Liver (tissue), 9 donors: ENCODE results near the gene LTN1. TPM values are rescaled to one million over a fixed set of nuclear protein-coding genes. Genes with fewer than 3 reads are reported as not detected.

ENCODE experiments used
- DNase-seq: peaks from one replicate; pipeline ENCODE4 v3.0.0-alpha.2; 2017; ENCODE audit warnings: low spot score
- H3K27ac ChIP-seq, 2 donors: one replicate each; pipeline ENCODE4 v1.7.0; 2013; ENCODE audit warnings: inconsistent platforms in 2 of 2, low read length in 2 of 2, control low read depth in 1 of 2, low read depth in 1 of 2, mild to moderate bottlenecking in 1 of 2
- H3K27me3 ChIP-seq, 4 donors: one replicate each; pipeline versions ENCODE4 v1.6.1 to v1.7.0; 2013; ENCODE audit warnings: low read length in 3 of 4, inconsistent platforms in 1 of 4, mild to moderate bottlenecking in 1 of 4, moderate library complexity in 1 of 4; ENCODE audit not compliant: control insufficient read depth in 4 of 4, insufficient read depth in 4 of 4
- H3K36me3 ChIP-seq, 4 donors: one replicate each; pipeline versions ENCODE4 v1.6.1 to v1.7.0; 2013; ENCODE audit warnings: low read length in 3 of 4, mild to moderate bottlenecking in 3 of 4, low read depth in 1 of 4, moderate library complexity in 1 of 4; ENCODE audit not compliant: control insufficient read depth in 4 of 4, insufficient read depth in 3 of 4
- H3K4me1 ChIP-seq, 4 donors: one replicate each; pipeline versions ENCODE4 v1.6.1 to v1.7.0; 2013; ENCODE audit warnings: low read length in 3 of 4, mild to moderate bottlenecking in 3 of 4, moderate library complexity in 1 of 4; ENCODE audit not compliant: control insufficient read depth in 4 of 4, insufficient read depth in 4 of 4
- H3K4me3 ChIP-seq, 3 donors: one replicate each; pipeline versions ENCODE4 v1.6.1 to v1.7.0; 2013; ENCODE audit warnings: low read length in 3 of 3, control low read depth in 1 of 3, low read depth in 1 of 3, mild to moderate bottlenecking in 1 of 3
- H3K9ac ChIP-seq, 2 donors: one replicate each; pipeline ENCODE4 v1.7.0; 2013; ENCODE audit warnings: low read length in 2 of 2, mild to moderate bottlenecking in 2 of 2, moderate library complexity in 2 of 2, control low read depth in 1 of 2, low read depth in 1 of 2
- H3K9me3 ChIP-seq, 4 donors: one replicate each; pipeline versions ENCODE4 v1.6.1 to v1.7.0; 2013; ENCODE audit warnings: low read length in 3 of 4; ENCODE audit not compliant: control insufficient read depth in 4 of 4
- EGR1 ChIP-seq, 2 donors: IDR thresholded peaks; 2 replicates each; pipeline ENCODE4 v1.6.1; 2016 to 2018; ENCODE audit warnings: antibody characterized with exemption in 2 of 2, low read depth in 2 of 2
- FOXA2 ChIP-seq: IDR thresholded peaks from 2 replicates; pipeline ENCODE4 v1.6.1; 2016; ENCODE audit warnings: antibody characterized with exemption
- GABPA ChIP-seq, 2 donors: IDR thresholded peaks in 1 of 2; conservative IDR thresholded peaks in 1 of 2; 2 replicates each; pipeline ENCODE4 v1.6.1; 2016; ENCODE audit warnings: antibody characterized with exemption in 2 of 2, mild to moderate bottlenecking in 1 of 2, moderate library complexity in 1 of 2
- HNF4G ChIP-seq: IDR thresholded peaks from 2 replicates; pipeline ENCODE4 v1.6.1; 2016; ENCODE audit warnings: antibody characterized with exemption
- JUND ChIP-seq, 2 donors: IDR thresholded peaks; 2 replicates each; pipeline ENCODE4 v1.6.1; 2016; ENCODE audit warnings: antibody characterized with exemption in 2 of 2
- RAD21 ChIP-seq, 2 donors: IDR thresholded peaks; 2 replicates each; pipeline ENCODE4 v1.6.1; 2016; ENCODE audit warnings: antibody characterized with exemption in 2 of 2, mild to moderate bottlenecking in 2 of 2
- REST ChIP-seq: IDR thresholded peaks from 2 replicates; pipeline ENCODE4 v1.6.1; 2016; ENCODE audit warnings: antibody characterized with exemption, mild to moderate bottlenecking
- RXRA ChIP-seq, 2 donors: IDR thresholded peaks; 2 replicates each; pipeline ENCODE4 v1.6.1; 2017 to 2018; ENCODE audit warnings: antibody characterized with exemption in 2 of 2, mild to moderate bottlenecking in 1 of 2
- TAF1 ChIP-seq: conservative IDR thresholded peaks from 2 replicates; pipeline ENCODE4 v1.6.1; 2016; ENCODE audit warnings: antibody characterized with exemption, mild to moderate bottlenecking
- YY1 ChIP-seq: IDR thresholded peaks from 2 replicates; pipeline ENCODE4 v1.6.1; 2016; ENCODE audit warnings: antibody characterized with exemption, mild to moderate bottlenecking
- ZBTB33 ChIP-seq: IDR thresholded peaks from 2 replicates; pipeline ENCODE4 v1.6.1; 2016; ENCODE audit warnings: antibody characterized with exemption
- WGBS: extraction: QIAGEN DNeasy Blood & Tissue Kit; methylation state at CpG from one replicate; pipeline ENCODE4 v1.1.7; 2013; 5-methylcytosine and 5-hydroxymethylcytosine counted together
- polyA plus RNA-seq, 2 donors: library from polyadenylated mRNA; stranded (reverse) in 1 of 2; unstranded in 1 of 2; fragments of 200-250 nt in 1 of 2; fragments of >200 nt in 1 of 2; fragmentation: Nextera tagmentation in 1 of 2; extraction: Ambion mirVana in 1 of 2; gene quantifications; one replicate each; pipeline versions ENCODE4 v1.2.1 to v1.2.3, GENCODE V29; 2013 to 2015
- total RNA-seq, 2 donors: library from RNA; depleted of rRNA; stranded (reverse); fragments of >200 nt; gene quantifications; one replicate each; pipeline ENCODE4 v1.2.3, GENCODE V29; 2014
- donor health status: healthy.
- donor health status: healthy.
- donor health status: healthy.
- donor health status: healthy.
- donor health status: healthy.

The LTN1 gene
- total and polyA plus RNA-seq, 4 donors, result 3.9 to 22.1 (median 9.6) TPM

- Histone ChIP-seq H3K36me3 (peaks cover 6 to 25% (median 21%) of the 10 kb centered on the region in 4 donors), H3K27me3 (no peaks in the 10 kb centered on the region), H3K4me1 (no peaks in the 10 kb centered on the region), H3K9ac (no peak overlapping the region), H3K4me3 (no peak overlapping the region), H3K9me3 (no peaks in the 10 kb centered on the region), H3K27ac (no peak overlapping the region)
- no peak for TF ChIP-seq YY1
- TF ChIP-seq TAF1, result no peak
- no peak for TF ChIP-seq RAD21 (IDR thresholded peaks at IDR 0.05)
- TF ChIP-seq FOXA2, result no peak
- no peak for TF ChIP-seq ZBTB33
- no peak for TF ChIP-seq JUND (IDR thresholded peaks at IDR 0.05)
- TF ChIP-seq EGR1 (IDR thresholded peaks at IDR 0.05; ENCODE audit: low read depth in 2 of 2), result no peak
- no peak for TF ChIP-seq REST
- 59% methylated on average over 2 of the region's 2 CpGs for WGBS
- DNase-seq, result no peak
Measured at GRCh38 chr21:28937737-28938136, 54.9 kb downstream of the LTN1 start.

GRCh38 chr21:28936721-28937120, 56.0 kb downstream of the LTN1 start:
- DNase-seq, result no peak
- H3K27me3 ChIP-seq, result no peaks in the 10 kb centered on the region
- no peak for TF ChIP-seq YY1
- TF ChIP-seq REST, result no peak
- no peak for TF ChIP-seq RXRA (IDR thresholded peaks at IDR 0.05)
- TF ChIP-seq HNF4G, result no peak
- TF ChIP-seq GABPA (IDR thresholded peaks at IDR 0.05 in 1 of 2, conservative IDR thresholded peaks at IDR 0.05 in 1 of 2), result no peak
- TF ChIP-seq FOXA2, result no peak
- H3K4me1 ChIP-seq, result no peaks in the 10 kb centered on the region
- no peak overlapping the region for H3K4me3 ChIP-seq
- H3K27ac ChIP-seq, result no peak overlapping the region
- H3K36me3 ChIP-seq, result peaks cover 4 to 22% (median 20%) of the 10 kb centered on the region in 4 donors
- H3K9me3 ChIP-seq, result no peaks in the 10 kb centered on the region
- 93% methylated on average over 2 of the region's 2 CpGs for WGBS
- H3K9ac ChIP-seq, result no peak overlapping the region
